GM10266 (cell line): ENCODE measurements around the gene FN1.

Experiments
- DNase-seq: peaks from one replicate; pipeline ENCODE4 v3.0.0; 2012; ENCODE audit errors: extremely low spot score
- TF ChIP-seq, protein P1 (sequence below): IDR thresholded peaks from 2 replicates; pipeline ENCODE4 v1.5.1; 2012; ENCODE audit warnings: mild to moderate bottlenecking, low read depth; ENCODE audit not compliant: control insufficient read depth, insufficient read depth; ENCODE audit errors: missing control alignments

The FN1 gene

DNA sequence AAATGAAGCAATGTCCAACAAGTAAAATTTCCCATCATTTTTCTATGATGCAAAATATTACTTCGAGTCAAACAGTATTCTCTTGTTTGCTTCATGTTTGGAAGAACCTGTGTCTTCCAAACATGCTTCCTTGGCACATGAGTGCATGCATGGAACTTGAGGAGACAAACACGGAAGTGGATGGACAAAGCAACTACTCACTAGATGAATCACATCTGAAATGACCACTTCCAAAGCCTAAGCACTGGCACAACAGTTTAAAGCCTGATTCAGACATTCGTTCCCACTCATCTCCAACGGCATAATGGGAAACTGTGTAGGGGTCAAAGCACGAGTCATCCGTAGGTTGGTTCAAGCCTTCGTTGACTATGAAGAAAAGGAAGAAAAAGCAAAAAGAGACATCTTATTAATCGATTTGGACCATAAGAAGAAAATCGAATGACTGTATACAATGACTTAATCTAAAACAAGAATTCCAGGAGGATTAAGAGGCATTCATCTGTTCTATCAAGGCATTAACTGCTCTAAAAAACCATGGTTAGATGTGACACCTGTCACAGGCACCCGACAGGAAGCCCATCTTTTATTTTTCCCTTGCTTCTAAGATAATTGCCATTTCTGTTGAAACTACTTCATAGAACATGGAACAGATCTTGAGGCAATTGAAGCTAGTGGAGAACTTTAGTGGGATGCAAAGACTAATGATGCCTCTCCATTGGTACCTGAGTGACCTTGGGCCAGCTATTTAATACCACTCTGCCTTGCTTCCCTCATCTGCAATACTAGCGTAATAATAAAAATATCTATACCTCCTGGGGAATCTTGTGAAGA lies 68.0 kb downstream of the FN1 start:
- DNase-seq = no peak
- TF ChIP-seq, protein P1, sequence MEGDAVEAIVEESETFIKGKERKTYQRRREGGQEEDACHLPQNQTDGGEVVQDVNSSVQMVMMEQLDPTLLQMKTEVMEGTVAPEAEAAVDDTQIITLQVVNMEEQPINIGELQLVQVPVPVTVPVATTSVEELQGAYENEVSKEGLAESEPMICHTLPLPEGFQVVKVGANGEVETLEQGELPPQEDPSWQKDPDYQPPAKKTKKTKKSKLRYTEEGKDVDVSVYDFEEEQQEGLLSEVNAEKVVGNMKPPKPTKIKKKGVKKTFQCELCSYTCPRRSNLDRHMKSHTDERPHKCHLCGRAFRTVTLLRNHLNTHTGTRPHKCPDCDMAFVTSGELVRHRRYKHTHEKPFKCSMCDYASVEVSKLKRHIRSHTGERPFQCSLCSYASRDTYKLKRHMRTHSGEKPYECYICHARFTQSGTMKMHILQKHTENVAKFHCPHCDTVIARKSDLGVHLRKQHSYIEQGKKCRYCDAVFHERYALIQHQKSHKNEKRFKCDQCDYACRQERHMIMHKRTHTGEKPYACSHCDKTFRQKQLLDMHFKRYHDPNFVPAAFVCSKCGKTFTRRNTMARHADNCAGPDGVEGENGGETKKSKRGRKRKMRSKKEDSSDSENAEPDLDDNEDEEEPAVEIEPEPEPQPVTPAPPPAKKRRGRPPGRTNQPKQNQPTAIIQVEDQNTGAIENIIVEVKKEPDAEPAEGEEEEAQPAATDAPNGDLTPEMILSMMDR = no peak

GRCh38 chr2:215366440-215367032 lies 69.3 kb downstream of the FN1 start:
- no peak for DNase-seq
- TF ChIP-seq, protein P1 = no peak

DNA sequence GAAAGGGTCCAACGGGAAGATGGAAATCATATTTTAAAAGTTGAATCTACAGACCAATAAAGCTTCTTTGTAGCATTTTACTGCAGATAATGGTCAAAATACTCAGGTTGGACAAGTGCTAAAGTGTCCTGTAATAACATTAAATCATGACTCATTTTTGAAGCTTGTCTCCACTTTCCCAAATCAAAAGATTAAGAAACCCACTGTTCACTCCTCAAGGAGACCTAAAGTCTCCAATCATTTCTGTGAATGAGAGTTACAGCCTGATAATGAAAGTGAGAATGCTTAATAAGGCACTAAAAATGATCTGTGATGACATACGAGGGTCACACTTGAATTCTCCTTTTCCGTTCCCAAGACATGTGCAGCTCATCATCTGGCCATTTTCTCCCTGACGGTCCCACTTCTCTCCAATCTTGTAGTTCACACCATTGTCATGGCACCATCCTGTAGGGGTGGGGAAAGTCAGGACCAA lies 70.6 kb downstream of the FN1 start:
- DNase-seq = peak; percentile 35
- TF ChIP-seq, protein P1 = no peak

DNA sequence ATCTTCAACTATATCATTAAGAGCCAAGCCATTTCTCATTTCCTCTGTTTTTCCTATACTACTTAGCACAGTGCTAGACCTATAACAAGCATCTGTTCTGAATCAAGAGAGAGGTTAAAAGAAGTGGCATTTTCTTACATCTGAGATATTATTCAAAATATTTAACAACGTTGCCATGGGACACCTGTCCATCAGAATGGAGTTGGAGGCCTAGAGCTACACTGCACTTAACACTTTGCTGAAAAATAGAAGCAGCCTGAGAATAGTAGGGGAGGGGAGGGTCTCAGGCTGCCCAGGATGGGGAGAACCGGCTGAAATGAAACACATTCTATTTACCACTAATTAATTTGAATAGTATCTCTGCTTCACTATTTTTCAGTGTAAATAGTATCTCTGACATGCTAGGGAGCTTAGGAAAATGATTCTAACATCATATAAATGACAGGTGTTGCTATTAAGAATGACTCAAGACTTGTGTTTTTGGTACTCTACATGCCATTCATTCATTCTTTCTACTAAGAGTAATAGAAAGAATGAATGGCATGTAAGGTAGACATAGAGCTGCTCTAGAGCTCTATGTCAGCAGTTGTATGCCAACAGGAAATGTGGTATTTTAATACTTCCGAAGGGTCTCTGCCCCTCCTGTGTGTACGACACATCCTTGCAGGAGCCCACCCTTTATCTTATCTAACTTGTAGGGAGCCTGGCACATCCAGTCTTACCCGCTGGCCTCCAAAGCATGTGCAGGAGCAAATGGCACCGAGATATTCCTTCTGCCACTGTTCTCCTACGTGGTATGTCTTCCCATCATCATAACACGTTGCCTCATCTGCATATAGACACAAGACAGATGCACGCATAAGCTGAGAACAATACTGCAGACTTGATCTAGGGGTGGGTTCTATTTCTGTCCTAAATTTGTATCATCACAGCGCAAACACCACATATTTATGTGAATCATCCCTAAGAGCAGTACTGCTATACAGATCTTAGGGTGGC lies 71.4 kb downstream of the FN1 start:
- DNase-seq = no peak
- TF ChIP-seq, protein P1 = no peak

GRCh38 chr2:215363461-215364156 lies 72.3 kb downstream of the FN1 start:
- DNase-seq = no peak
- TF ChIP-seq, protein P1 = no peak

DNA sequence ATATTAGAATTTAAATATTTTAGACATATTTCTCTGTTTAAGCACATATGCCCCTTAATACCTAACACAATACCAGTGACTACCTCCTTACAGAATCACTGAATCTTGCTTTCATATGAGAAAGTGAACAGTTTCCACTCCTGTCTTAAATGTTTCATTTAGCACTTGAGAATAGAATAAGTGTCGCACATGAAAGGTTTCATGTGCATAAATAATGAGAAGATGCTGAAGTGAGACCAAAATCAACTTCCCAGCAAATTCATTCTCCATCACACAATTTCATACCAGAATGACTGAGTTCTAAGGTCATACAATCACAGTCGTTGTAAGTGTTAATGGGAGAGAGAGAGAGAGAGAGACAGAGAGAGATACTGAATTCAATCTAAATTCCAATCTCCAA lies 72.8 kb downstream of the FN1 start:
- TF ChIP-seq, protein P1 = no peak
- no peak for DNase-seq
